Measurements from ENCODE around the gene CAMKMT.

DNA sequence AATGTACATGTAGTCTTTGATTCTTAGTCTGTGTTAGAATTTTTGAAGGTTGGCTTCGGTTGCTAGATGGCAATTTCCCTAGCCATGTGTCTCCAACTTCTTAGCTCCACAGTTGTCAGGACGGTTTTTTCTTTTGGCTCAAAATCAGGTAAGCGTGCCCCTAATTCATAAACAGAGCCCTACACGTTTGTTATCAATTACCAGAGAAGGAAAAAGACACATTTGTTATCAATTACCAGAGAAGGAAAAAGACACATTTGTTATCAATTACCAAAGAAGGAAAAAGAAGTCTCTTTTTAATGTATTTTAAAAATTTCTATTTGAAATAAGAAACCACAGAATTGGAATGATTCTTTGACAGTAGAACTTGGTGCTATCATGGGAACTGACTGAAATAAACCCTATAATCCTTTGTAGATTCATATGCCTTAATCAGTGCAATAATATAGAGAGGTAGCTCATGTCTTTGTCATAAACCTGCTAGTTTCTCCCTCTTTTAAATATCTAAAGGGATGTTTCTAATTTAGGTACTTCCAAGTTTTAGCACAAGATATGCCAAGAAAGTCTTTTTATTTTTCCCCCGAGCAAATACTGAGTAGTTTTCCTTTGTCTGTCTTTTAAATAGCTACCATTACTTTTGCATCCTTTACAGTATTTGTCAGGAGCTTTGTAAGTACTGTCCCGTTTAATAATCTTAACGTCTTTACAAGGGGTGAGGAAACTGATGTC, 35.9 kb downstream of the CAMKMT start:
- no peak for TF ChIP-seq CTCF (IDR thresholded peaks at IDR 0.05; ENCODE audit: insufficient read depth, low read length, poor library complexity, severe bottlenecking)
- TF ChIP-seq EZH2phosphoT487 (conservative IDR thresholded peaks at IDR 0.05; ENCODE audit: low read length) = no peak
